Measurements from ENCODE around the gene DNMT3B. TPM values are rescaled to one million over a fixed set of nuclear protein-coding genes. Genes with fewer than 3 reads are reported as not detected.

Gene DNMT3B
- total and polyA plus RNA-seq, 4 donors, result 0.26 to 2.8 (median 0.60) TPM

DNA sequence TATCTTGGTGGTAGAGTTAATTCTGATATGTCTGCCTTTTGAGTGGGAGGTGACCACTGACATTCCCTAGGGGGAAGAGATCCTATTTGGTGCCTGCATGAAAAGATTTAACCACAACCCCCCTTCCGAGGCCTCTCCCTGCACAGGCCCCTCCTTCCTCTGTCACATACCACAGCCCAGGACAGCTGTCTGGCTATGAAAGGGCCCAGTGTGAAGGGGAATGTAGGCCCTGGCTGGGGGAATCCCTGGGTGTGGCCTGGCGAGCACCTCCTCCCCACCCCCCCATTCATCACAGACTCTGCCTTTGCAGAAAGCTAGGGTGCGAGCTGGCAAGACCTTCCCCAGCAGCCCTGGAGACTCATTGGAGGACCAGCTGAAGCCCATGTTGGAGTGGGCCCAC is 30.1 kb downstream of the DNMT3B start:
- peaks cover 0 to 3% (median 0%) of the 10 kb centered on the region in 4 donors for H3K36me3 ChIP-seq (ENCODE audit: control insufficient read depth in 4 of 4, insufficient read depth in 3 of 4, low read depth in 1 of 4, low read length in 3 of 4)
- no peak overlapping the region for H3K9ac ChIP-seq (ENCODE audit: low read depth in 1 of 2, low read length in 2 of 2)
- no peaks in the 10 kb centered on the region for H3K27me3 ChIP-seq (ENCODE audit: control insufficient read depth in 4 of 4, insufficient read depth in 4 of 4, low read length in 3 of 4)
- 85% methylated on average over 3 of the region's 3 CpGs for WGBS
- no peaks in the 10 kb centered on the region for H3K4me1 ChIP-seq (ENCODE audit: control insufficient read depth in 4 of 4, insufficient read depth in 4 of 4, low read length in 3 of 4)
- TF ChIP-seq, protein P1, sequence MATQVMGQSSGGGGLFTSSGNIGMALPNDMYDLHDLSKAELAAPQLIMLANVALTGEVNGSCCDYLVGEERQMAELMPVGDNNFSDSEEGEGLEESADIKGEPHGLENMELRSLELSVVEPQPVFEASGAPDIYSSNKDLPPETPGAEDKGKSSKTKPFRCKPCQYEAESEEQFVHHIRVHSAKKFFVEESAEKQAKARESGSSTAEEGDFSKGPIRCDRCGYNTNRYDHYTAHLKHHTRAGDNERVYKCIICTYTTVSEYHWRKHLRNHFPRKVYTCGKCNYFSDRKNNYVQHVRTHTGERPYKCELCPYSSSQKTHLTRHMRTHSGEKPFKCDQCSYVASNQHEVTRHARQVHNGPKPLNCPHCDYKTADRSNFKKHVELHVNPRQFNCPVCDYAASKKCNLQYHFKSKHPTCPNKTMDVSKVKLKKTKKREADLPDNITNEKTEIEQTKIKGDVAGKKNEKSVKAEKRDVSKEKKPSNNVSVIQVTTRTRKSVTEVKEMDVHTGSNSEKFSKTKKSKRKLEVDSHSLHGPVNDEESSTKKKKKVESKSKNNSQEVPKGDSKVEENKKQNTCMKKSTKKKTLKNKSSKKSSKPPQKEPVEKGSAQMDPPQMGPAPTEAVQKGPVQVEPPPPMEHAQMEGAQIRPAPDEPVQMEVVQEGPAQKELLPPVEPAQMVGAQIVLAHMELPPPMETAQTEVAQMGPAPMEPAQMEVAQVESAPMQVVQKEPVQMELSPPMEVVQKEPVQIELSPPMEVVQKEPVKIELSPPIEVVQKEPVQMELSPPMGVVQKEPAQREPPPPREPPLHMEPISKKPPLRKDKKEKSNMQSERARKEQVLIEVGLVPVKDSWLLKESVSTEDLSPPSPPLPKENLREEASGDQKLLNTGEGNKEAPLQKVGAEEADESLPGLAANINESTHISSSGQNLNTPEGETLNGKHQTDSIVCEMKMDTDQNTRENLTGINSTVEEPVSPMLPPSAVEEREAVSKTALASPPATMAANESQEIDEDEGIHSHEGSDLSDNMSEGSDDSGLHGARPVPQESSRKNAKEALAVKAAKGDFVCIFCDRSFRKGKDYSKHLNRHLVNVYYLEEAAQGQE (IDR thresholded peaks at IDR 0.05), result no peak
- no peak for TF ChIP-seq RXRA (IDR thresholded peaks at IDR 0.05)
- no peak for TF ChIP-seq HNF4G (IDR thresholded peaks at IDR 0.05)
- TF ChIP-seq EGR1 (IDR thresholded peaks at IDR 0.05; ENCODE audit: low read depth in 2 of 2), result no peak
- TF ChIP-seq HNF4A (conservative IDR thresholded peaks at IDR 0.05), result no peak
- TF ChIP-seq, protein P2, sequence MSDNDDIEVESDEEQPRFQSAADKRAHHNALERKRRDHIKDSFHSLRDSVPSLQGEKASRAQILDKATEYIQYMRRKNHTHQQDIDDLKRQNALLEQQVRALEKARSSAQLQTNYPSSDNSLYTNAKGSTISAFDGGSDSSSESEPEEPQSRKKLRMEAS (IDR thresholded peaks at IDR 0.05), result no peak
- no peak for TF ChIP-seq GABPA (IDR thresholded peaks at IDR 0.05 in 1 of 2, conservative IDR thresholded peaks at IDR 0.05 in 1 of 2)
- TF ChIP-seq TAF1 (conservative IDR thresholded peaks at IDR 0.05), result no peak
- TF ChIP-seq RAD21 (IDR thresholded peaks at IDR 0.05), result no peak
- TF ChIP-seq, protein P3, sequence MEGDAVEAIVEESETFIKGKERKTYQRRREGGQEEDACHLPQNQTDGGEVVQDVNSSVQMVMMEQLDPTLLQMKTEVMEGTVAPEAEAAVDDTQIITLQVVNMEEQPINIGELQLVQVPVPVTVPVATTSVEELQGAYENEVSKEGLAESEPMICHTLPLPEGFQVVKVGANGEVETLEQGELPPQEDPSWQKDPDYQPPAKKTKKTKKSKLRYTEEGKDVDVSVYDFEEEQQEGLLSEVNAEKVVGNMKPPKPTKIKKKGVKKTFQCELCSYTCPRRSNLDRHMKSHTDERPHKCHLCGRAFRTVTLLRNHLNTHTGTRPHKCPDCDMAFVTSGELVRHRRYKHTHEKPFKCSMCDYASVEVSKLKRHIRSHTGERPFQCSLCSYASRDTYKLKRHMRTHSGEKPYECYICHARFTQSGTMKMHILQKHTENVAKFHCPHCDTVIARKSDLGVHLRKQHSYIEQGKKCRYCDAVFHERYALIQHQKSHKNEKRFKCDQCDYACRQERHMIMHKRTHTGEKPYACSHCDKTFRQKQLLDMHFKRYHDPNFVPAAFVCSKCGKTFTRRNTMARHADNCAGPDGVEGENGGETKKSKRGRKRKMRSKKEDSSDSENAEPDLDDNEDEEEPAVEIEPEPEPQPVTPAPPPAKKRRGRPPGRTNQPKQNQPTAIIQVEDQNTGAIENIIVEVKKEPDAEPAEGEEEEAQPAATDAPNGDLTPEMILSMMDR (IDR thresholded peaks at IDR 0.05; ENCODE audit: low read depth, low read length, missing input control), result no peak
- TF ChIP-seq YY1 (IDR thresholded peaks at IDR 0.05), result no peak
- TF ChIP-seq, protein P4, sequence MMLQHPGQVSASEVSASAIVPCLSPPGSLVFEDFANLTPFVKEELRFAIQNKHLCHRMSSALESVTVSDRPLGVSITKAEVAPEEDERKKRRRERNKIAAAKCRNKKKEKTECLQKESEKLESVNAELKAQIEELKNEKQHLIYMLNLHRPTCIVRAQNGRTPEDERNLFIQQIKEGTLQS (IDR thresholded peaks at IDR 0.05), result no peak
- no peak for TF ChIP-seq NR2F2 (IDR thresholded peaks at IDR 0.05)
- no peak for TF ChIP-seq JUND (IDR thresholded peaks at IDR 0.05)
- TF ChIP-seq SP1 (IDR thresholded peaks at IDR 0.05), result no peak
- TF ChIP-seq, protein P5, sequence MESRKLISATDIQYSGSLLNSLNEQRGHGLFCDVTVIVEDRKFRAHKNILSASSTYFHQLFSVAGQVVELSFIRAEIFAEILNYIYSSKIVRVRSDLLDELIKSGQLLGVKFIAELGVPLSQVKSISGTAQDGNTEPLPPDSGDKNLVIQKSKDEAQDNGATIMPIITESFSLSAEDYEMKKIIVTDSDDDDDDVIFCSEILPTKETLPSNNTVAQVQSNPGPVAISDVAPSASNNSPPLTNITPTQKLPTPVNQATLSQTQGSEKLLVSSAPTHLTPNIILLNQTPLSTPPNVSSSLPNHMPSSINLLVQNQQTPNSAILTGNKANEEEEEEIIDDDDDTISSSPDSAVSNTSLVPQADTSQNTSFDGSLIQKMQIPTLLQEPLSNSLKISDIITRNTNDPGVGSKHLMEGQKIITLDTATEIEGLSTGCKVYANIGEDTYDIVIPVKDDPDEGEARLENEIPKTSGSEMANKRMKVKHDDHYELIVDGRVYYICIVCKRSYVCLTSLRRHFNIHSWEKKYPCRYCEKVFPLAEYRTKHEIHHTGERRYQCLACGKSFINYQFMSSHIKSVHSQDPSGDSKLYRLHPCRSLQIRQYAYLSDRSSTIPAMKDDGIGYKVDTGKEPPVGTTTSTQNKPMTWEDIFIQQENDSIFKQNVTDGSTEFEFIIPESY (IDR thresholded peaks at IDR 0.05), result no peak
- no peak for TF ChIP-seq FOXA1 (IDR thresholded peaks at IDR 0.05)
- no peak overlapping the region for H3K27ac ChIP-seq (ENCODE audit: low read depth in 1 of 2, low read length in 2 of 2)
- H3K9me3 ChIP-seq (ENCODE audit: control insufficient read depth in 4 of 4, low read length in 3 of 4), result no peaks in the 10 kb centered on the region
- DNase-seq (ENCODE audit: low spot score), result no peak
- no peak overlapping the region for H3K4me3 ChIP-seq (ENCODE audit: low read depth in 1 of 3, low read length in 3 of 3)
